ENCODE measurements around the gene DUSP23. TPM values are rescaled to one million over a fixed set of nuclear protein-coding genes. Genes with fewer than 3 reads are reported as not detected.

Gene DUSP23
- total and polyA plus RNA-seq, 10 of the 15 experiments (the other 5 are each of a cell fraction or from before 2014, with no cell fraction given) = 1.1 to 6.9 (median 4.1) TPM; not detected in 1

- H3K9me3 ChIP-seq (replicated peaks; ENCODE audit: control insufficient read depth, insufficient read depth, low read length) = peaks cover 2% of the 10 kb centered on the region; the same call in 1 of the 3 replicates
- no peak overlapping the region for H3K4me2 ChIP-seq (ENCODE audit: control insufficient read depth, insufficient read depth)
- no peaks in the 10 kb centered on the region for H3K27me3 ChIP-seq (replicated peaks in 1 of 2; ENCODE audit: control insufficient read depth in 2 of 2, insufficient read depth in 2 of 2, low read length in 1 of 2)
- intact Hi-C loops (cut with micrococcal nuclease; ENCODE audit: unreplicated experiment) (no loop called here), in situ Hi-C loops (cut with MboI) (no loop called here)
- H4K20me1 ChIP-seq (ENCODE audit: control insufficient read depth, insufficient read depth) = no peaks in the 10 kb centered on the region
- H3K36me3 ChIP-seq (ENCODE audit: control insufficient read depth in 2 of 2, insufficient read depth in 2 of 2, low read length in 1 of 2) = no peaks in the 10 kb centered on the region
- no peak overlapping the region for H3K4me3 ChIP-seq
- DNase-seq (ENCODE audit: low read depth, low spot score) (no peak), FAIRE-seq (no peak), ATAC-seq (no peak)
- H3K9ac ChIP-seq (ENCODE audit: control insufficient read depth, insufficient read depth, low read length) = no peak overlapping the region
- ChIA-PET SMC1A (ENCODE audit: uncharacterized antibody, unreplicated experiment) (interaction anchor here (0.9 to 3.5 kb wide), 7 partner anchors 9 to 64 kb away, joined by 3 to 13 read pairs (median 4); no protein-coding TSS in a partner anchor), RAD21 (ENCODE audit: unreplicated experiment) (interaction anchor here (1.1 to 1.5 kb wide), 2 partner anchors 32 to 60 kb away, joined by 3 to 7 read pairs; no protein-coding TSS in a partner anchor), CTCF (interaction anchor here (0.6 to 16.1 kb wide), 3 partner anchors 11 to 593 kb away, joined by 3 to 178 read pairs (median 4); partner anchors contain the start of gene FCRL6), POLR2A (no interaction called here)
- H3K27ac ChIP-seq (ENCODE audit: control insufficient read depth, insufficient read depth) = no peak overlapping the region
- no peak overlapping the region for H2AFZ ChIP-seq (ENCODE audit: control insufficient read depth, low read depth, low read length)
- BruUV-seq (replicated peaks) = no TSS peak
- peaks cover 34% of the 10 kb centered on the region for H3K4me1 ChIP-seq (ENCODE audit: control insufficient read depth, insufficient read depth, low read length)
- WGBS (ENCODE audit: insufficient coverage, insufficient replicate concordance, low lambda C conversion rate, missing lambda C conversion rate) = 72% methylated on average over 8 of the region's 8 CpGs
- no peaks in the 10 kb centered on the region for H3K79me2 ChIP-seq (ENCODE audit: control insufficient read depth, insufficient read depth, low read length)
- no peak for TF ChIP-seq GABPA (IDR thresholded peaks at IDR 0.05; ENCODE audit: low read depth)
- no peak for TF ChIP-seq RFX5 (IDR thresholded peaks at IDR 0.05; ENCODE audit: low read depth, low read length)
- no peak for TF ChIP-seq MEF2A (IDR thresholded peaks at IDR 0.05; ENCODE audit: insufficient read depth, low read depth, low read length)
- TF ChIP-seq NR2C1 (IDR thresholded peaks at IDR 0.05) = no peak
- no peak for TF ChIP-seq USF2 (IDR thresholded peaks at IDR 0.05; ENCODE audit: borderline replicate concordance, low read depth, low read length)
- no peak for TF ChIP-seq REST (IDR thresholded peaks at IDR 0.05; ENCODE audit: low read depth, low read length)
- no peak for TF ChIP-seq NFYA (IDR thresholded peaks at IDR 0.05; ENCODE audit: borderline replicate concordance, low read depth, low read length)
- TF ChIP-seq ZBTB11 (CRISPR knock-in tag; IDR thresholded peaks at IDR 0.05) = no peak
- no peak for TF ChIP-seq ZBED1 (IDR thresholded peaks at IDR 0.05; ENCODE audit: borderline replicate concordance)
- no peak for TF ChIP-seq SUPT20H (IDR thresholded peaks at IDR 0.05; ENCODE audit: borderline replicate concordance, control insufficient read depth, low read depth, low read length)
- TF ChIP-seq NKRF (conservative IDR thresholded peaks at IDR 0.05) = no peak
These were observed 50.0 kb downstream of the DUSP23 start for GRCh38 chr1:159830722-159831121.

All from GM12878 (cell line).